Heart left ventricle (tissue), 13 donors: Measurements from ENCODE around the gene TNS3.

Experiments used
- POLR2A ChIP-seq, 2 donors: fragments of 450-650 bp; IDR thresholded peaks; one replicate each; pipeline ENCODE4 v1.6.1; 2017; ENCODE audit warnings: antibody characterized with exemption in 2 of 2, mild to moderate bottlenecking in 2 of 2, moderate library complexity in 2 of 2
- TF ChIP-seq, protein P1 (sequence below), 12 donors: fragments of 200-600 bp; sonication (generic) in 4 of 12; IDR thresholded peaks; one replicate each; pipeline versions ENCODE4 v1.5.0 to v1.8.0; 2018 to 2022; ENCODE audit warnings: antibody characterized with exemption in 12 of 12, mild to moderate bottlenecking in 5 of 12
- donor health status: ischemic (EF 13 %, LVEDD 7.1; RV severe dilation, severe dysfunction).
- donor health status: DM: no; HTN: yes; CAD: no.
- donor health status: DM: no; HTN: no; CAD: no.
- donor health status: ischemic (EF 25% LVEDD 6.9; RV normal size, moderate dysfunction).
- donor health status: ischemic (EF 25% LVEDD 5.7; RV mildly dilated, moderate dysfunction).
- donor health status: ischemic (EF 35%, LVEDD 5.7; RV mildly dilated, moderate dysfunction).
- donor health status: nonischemic (EF 11% LVEDD 7.7; RV severe dilation, severe dysfunction).
- donor health status: DM: yes; HTN: yes; CAD: no.
- donor health status: PGD.
- donor health status: ischemic (EF 29% LVEDD 5.4; RV normal size, mild dysfunction).
- donor health status: nonischemic (EF 23%, LVEDD 6.1; RV moderate dilation, normal function).

DNA sequence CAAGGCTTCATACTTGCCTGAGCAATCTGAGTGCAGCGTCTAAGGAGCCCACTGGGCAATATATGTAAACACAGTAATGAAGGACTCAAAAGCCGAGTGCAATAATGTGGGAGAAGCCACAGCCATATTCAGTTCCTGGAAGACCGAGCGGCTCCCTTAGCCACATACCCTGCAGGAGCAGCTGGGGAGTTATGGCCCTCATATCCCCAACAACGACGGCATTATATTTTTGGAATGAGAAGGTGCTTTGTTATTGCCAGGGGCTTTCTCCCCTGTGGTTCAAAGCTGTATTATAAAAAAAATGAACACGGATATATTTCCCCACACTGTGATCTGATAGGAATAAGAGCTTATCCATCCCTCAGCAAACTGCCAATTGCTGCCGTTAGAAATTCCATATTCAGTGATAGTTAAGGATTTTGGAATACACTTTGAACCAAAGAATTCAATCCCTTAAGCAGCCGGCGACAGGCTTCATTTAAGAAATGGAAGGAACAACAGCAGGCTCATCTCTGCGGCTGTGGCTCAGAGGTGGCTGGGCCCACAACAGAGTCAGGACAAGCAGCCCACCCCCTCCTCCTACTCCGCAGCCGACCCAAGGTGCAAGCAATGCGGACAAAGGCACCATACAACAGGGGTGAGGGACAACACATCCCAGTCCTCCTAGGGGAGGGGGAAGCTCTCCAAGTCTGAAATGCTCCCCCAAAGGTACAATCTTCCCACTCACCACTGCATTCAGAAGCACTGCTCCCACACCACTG is 77.2 kb downstream of the TNS3 start:
- TF ChIP-seq, protein P1, sequence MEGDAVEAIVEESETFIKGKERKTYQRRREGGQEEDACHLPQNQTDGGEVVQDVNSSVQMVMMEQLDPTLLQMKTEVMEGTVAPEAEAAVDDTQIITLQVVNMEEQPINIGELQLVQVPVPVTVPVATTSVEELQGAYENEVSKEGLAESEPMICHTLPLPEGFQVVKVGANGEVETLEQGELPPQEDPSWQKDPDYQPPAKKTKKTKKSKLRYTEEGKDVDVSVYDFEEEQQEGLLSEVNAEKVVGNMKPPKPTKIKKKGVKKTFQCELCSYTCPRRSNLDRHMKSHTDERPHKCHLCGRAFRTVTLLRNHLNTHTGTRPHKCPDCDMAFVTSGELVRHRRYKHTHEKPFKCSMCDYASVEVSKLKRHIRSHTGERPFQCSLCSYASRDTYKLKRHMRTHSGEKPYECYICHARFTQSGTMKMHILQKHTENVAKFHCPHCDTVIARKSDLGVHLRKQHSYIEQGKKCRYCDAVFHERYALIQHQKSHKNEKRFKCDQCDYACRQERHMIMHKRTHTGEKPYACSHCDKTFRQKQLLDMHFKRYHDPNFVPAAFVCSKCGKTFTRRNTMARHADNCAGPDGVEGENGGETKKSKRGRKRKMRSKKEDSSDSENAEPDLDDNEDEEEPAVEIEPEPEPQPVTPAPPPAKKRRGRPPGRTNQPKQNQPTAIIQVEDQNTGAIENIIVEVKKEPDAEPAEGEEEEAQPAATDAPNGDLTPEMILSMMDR (IDR thresholded peaks at IDR 0.05): no peak
- TF ChIP-seq POLR2A (IDR thresholded peaks at IDR 0.05): no peak
